Neural progenitor cell (in vitro differentiated cells): ENCODE measurements around the gene RCOR1. TPM values are rescaled to one million over a fixed set of nuclear protein-coding genes. Genes with fewer than 3 reads are reported as not detected.
A peak's percentile ranks its signal among the peaks of the same experiment; 100 is the strongest.

ENCODE experiments used
- DNase-seq: peaks from one replicate; pipeline ENCODE4 v3.0.0-alpha.2; 2016; ENCODE audit warnings: low spot score
- H2AFZ ChIP-seq: fragments of 200-600 bp; sonication (generic); replicated peaks from 2 replicates; pipeline ENCODE4 v1.6.1; 2016; ENCODE audit warnings: antibody characterized with exemption
- H3F3A ChIP-seq: fragments of 200-600 bp; sonication (generic); 2 replicates; pipeline ENCODE4 v1.6.1; 2016; ENCODE audit warnings: antibody characterized with exemption, low read depth
- H3K27ac ChIP-seq: fragments of 200-600 bp; sonication (generic); 2 replicates; pipeline ENCODE4 v1.5.1; 2016; ENCODE audit warnings: mild to moderate bottlenecking
- H3K27me3 ChIP-seq: fragments of 200-600 bp; sonication (generic); 2 replicates; pipeline ENCODE4 v1.6.1; 2016; ENCODE audit warnings: mild to moderate bottlenecking, moderate library complexity
- H3K36me3 ChIP-seq: fragments of 200-600 bp; sonication (generic); 2 replicates; pipeline ENCODE4 v1.5.1; 2016
- H3K4me1 ChIP-seq: fragments of 200-600 bp; sonication (generic); 2 replicates; pipeline ENCODE4 v1.6.1; 2016; ENCODE audit warnings: mixed run types
- H3K4me2 ChIP-seq: fragments of 200-600 bp; sonication (generic); 2 replicates; pipeline ENCODE4 v1.6.1; 2016
- H3K4me3 ChIP-seq: fragments of 200-600 bp; sonication (generic); 2 replicates; pipeline ENCODE4 v1.5.1; 2016
- H3K79me2 ChIP-seq: fragments of 200-600 bp; sonication (generic); 2 replicates; pipeline ENCODE4 v1.6.1; 2016; ENCODE audit warnings: low read depth
- H3K9ac ChIP-seq: fragments of 200-600 bp; sonication (generic); 2 replicates; pipeline ENCODE4 v1.6.1; 2016
- H3K9me3 ChIP-seq: fragments of 200-600 bp; sonication (generic); 2 replicates; pipeline ENCODE4 v1.5.1; 2016; ENCODE audit warnings: low read depth
- H4K20me1 ChIP-seq: fragments of 200-600 bp; sonication (generic); 2 replicates; pipeline ENCODE4 v1.6.1; 2016; ENCODE audit warnings: low read depth
- H3K27ac Mint-ChIP-seq: 3 replicates; pipeline ENCODE4 v1.8.0; 2021; ENCODE audit warnings: mixed read lengths
- H3K27me3 Mint-ChIP-seq: 2 replicates; pipeline ENCODE4 v1.8.0; 2022; ENCODE audit warnings: low read depth, mild to moderate bottlenecking, inconsistent platforms, moderate library complexity, mixed read lengths; ENCODE audit not compliant: insufficient read depth
- H3K36me3 Mint-ChIP-seq: 3 replicates; pipeline ENCODE4 v1.8.0; 2021; ENCODE audit warnings: mixed read lengths
- H3K4me1 Mint-ChIP-seq: 3 replicates; pipeline ENCODE4 v1.8.0; 2021; ENCODE audit warnings: mixed read lengths
- H3K4me3 Mint-ChIP-seq: 3 replicates; pipeline ENCODE4 v1.8.0; 2021; ENCODE audit warnings: mild to moderate bottlenecking, moderate library complexity, mixed read lengths
- H3K9me3 Mint-ChIP-seq: 3 replicates; pipeline ENCODE4 v1.8.0; 2020; ENCODE audit warnings: mixed read lengths
- EZH2 ChIP-seq: fragments of 200-600 bp; sonication (generic); IDR thresholded peaks from 2 replicates; pipeline ENCODE4 v1.6.1; 2017; ENCODE audit warnings: antibody characterized with exemption, mild to moderate bottlenecking, moderate library complexity
- EZH2phosphoT487 ChIP-seq: fragments of 200-600 bp; sonication (generic); IDR thresholded peaks from 2 replicates; pipeline ENCODE4 v1.6.1; 2017; ENCODE audit warnings: antibody characterized with exemption
- total RNA-seq: library from RNA; depleted of rRNA; stranded (reverse); fragments of >200 nt; gene quantifications from 2 replicates; pipeline ENCODE4 v1.2.3, GENCODE V29; 2015; ENCODE audit warnings: low replicate concordance
- TF ChIP-seq, protein P1 (sequence below): fragments of 200-600 bp; sonication (generic); IDR thresholded peaks from 2 replicates; pipeline ENCODE4 v1.5.1; 2017; ENCODE audit warnings: antibody characterized with exemption, mild to moderate bottlenecking

The RCOR1 gene
- 25.3 and 33.7 TPM in 2 replicates for total RNA-seq

DNA sequence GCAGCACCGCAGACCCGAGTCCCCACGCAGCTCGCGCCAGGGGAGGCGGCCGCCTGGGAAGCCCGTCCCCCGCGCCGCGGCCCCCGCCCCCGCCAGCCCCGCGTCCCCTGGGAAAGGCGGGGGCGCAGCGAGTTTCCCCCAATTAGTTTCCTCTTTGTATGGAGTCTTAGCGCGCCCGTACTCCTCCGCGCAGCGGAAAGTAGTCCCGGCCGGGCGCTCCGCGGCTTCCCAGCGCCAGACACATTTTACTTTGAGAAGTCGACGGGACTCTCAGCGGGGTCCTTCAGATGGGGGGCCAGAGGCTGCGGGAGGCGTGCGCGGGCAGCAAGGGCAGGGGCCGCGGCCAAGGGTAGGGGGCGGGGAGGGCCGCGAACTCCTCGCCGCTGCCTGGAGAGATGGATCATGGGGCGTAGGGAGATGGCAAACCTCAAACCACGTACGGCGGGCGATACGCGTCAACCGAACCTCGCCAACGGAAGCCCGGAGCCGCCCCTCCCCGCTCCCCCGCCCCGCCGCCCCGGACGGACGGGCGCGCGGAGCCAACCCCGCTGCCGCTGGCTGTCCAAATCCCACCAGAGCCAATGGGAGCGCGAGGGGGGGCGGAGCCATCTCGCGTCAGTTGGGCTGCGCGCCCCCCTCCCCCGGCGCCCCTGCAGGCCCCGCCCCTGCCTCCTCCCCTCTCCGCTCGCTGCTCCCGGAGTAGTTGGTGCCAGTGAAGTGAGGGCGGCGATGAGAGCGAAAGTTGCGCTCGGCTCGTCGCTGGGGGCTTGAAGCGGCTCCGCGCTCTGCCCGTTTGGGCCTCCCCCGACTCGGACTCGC lies at the start of gene RCOR1:
Gene RCOR1 (plus strand): TSS at position 706 of the 819 bp plus-strand sequence. CDS start 238 bp downstream, outside the sequence.
- peak; percentile 99 for DNase-seq
- Histone ChIP-seq H4K20me1 (peaks cover 39% of the 10 kb centered on the region), H3K27me3 (no peaks in the 10 kb centered on the region), H3K36me3 (no peaks in the 10 kb centered on the region), H2AFZ (no peak within 1 kb of the TSS), H3K9ac (peak within 1 kb of the TSS; percentile 89), H3K4me3 (peak within 1 kb of the TSS; percentile 94), H3K4me2 (peak within 1 kb of the TSS; percentile 90), H3F3A (peaks cover 29% of the 10 kb centered on the region), H3K4me1 (peaks cover 12% of the 10 kb centered on the region), H3K27ac (peak within 1 kb of the TSS; percentile 100), H3K9me3 (no peaks in the 10 kb centered on the region), H3K79me2 (peaks cover 52% of the 10 kb centered on the region)
- TF ChIP-seq EZH2 (peak; percentile 43), EZH2phosphoT487 (no peak)
- TF ChIP-seq, protein P1, sequence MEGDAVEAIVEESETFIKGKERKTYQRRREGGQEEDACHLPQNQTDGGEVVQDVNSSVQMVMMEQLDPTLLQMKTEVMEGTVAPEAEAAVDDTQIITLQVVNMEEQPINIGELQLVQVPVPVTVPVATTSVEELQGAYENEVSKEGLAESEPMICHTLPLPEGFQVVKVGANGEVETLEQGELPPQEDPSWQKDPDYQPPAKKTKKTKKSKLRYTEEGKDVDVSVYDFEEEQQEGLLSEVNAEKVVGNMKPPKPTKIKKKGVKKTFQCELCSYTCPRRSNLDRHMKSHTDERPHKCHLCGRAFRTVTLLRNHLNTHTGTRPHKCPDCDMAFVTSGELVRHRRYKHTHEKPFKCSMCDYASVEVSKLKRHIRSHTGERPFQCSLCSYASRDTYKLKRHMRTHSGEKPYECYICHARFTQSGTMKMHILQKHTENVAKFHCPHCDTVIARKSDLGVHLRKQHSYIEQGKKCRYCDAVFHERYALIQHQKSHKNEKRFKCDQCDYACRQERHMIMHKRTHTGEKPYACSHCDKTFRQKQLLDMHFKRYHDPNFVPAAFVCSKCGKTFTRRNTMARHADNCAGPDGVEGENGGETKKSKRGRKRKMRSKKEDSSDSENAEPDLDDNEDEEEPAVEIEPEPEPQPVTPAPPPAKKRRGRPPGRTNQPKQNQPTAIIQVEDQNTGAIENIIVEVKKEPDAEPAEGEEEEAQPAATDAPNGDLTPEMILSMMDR, result no peak
- peak within 1 kb of the TSS; percentile 99 for H3K27ac Mint-ChIP-seq
- no peaks in the 10 kb centered on the region for H3K9me3 Mint-ChIP-seq
- H3K4me3 Mint-ChIP-seq, result peak within 1 kb of the TSS; percentile 96
- peaks cover 34% of the 10 kb centered on the region for H3K4me1 Mint-ChIP-seq
- H3K27me3 Mint-ChIP-seq, result peaks cover 3% of the 10 kb centered on the region
- H3K36me3 Mint-ChIP-seq, result peaks cover 5% of the 10 kb centered on the region

DNA sequence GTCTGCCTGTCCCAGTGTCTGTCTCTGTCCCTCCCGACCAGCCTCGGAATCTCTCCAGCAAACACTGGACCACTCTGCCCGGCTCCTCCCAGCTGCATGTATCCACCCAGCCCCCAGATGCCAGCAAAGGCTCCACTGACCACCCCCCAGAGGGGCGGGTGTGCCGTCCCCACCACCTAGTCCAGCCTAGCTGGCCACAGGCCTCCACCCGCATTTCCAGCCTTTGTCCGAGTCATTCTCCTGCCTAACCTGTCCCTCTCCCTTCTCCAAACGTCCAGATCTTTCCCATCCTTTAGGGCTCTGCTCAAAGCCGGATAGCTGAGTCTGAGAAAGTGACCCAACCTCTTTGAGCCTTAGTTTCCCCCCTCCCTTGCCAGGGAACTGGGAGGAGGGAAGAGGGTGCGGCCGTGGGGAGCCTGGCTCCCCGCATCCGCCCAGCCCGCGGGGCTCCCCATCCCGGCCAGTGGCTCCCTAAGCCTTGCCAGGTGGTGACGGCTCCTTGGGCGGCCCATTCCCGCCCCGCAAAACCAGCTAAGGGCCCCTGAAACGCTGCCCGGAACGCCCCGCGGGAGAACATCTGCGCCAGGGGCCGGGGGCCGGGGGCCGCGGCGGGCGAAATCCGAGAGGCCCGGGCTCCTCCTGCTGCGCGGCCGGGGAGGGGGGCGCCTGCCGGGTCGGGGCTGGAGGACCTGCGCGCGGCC lies 48.3 kb upstream of the RCOR1 start:
- H3K27ac ChIP-seq, result no peak overlapping the region
- H3K9ac ChIP-seq, result no peak overlapping the region
- H3K4me3 Mint-ChIP-seq, result no peak overlapping the region
- peaks cover 14% of the 10 kb centered on the region for H3K4me1 Mint-ChIP-seq
- H3F3A ChIP-seq, result peaks cover 38% of the 10 kb centered on the region
- H3K36me3 Mint-ChIP-seq, result no peaks in the 10 kb centered on the region
- no peaks in the 10 kb centered on the region for H4K20me1 ChIP-seq
- H3K4me3 ChIP-seq, result peak overlapping the region; percentile 35
- no peaks in the 10 kb centered on the region for H3K36me3 ChIP-seq
- H3K4me2 ChIP-seq, result peak overlapping the region; percentile 73
- H2AFZ ChIP-seq, result peak overlapping the region; percentile 96
- H3K79me2 ChIP-seq, result no peaks in the 10 kb centered on the region
- peaks cover 30% of the 10 kb centered on the region for H3K4me1 ChIP-seq
- H3K27me3 Mint-ChIP-seq, result peaks cover 34% of the 10 kb centered on the region
- peaks cover 22% of the 10 kb centered on the region for H3K27me3 ChIP-seq
- DNase-seq, result peak; percentile 54
- H3K9me3 Mint-ChIP-seq, result no peaks in the 10 kb centered on the region
- no peaks in the 10 kb centered on the region for H3K9me3 ChIP-seq
- no peak for TF ChIP-seq EZH2phosphoT487
- TF ChIP-seq, protein P1, result no peak
- TF ChIP-seq EZH2, result no peak
- no peak overlapping the region for H3K27ac Mint-ChIP-seq

DNA sequence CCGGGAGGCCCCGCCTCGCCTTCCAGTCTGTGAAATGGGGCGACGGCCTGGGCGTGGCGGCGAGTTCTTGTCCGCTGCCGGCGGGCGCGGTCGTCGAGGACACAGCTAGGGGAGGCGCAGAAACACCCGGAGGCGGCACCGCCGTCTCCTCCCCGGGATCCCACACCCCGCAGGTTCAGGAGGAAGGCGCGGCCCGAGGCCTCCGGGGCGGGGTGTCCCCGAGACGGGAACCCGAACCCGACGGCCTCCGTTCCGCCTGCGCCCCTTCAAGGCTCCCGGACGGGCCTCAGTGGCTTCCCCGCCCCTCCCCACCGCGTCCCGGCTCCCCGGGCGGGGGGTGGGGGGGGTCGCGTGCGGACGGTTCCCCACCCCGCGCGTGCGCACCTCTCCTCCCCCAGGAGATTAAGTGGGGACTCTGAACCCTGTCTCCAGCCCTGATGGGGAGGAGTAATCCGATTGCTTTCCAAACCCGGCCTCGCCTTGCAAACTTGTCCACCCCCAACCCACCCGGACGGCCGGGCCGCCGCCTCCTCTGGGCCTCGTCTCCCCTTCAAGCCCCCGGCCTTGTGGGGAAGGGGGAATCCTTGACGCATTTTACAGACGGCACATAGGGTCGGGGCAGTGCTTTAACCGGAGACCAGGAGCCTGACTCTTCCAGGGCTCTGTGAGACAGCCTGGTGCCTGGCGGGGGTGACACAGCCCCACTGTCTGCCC lies 47.5 kb upstream of the RCOR1 start:
- DNase-seq, result peak; percentile 67
- peaks cover 22% of the 10 kb centered on the region for H3K27me3 ChIP-seq
- peak overlapping the region; percentile 73 for H3K4me2 ChIP-seq
- no peaks in the 10 kb centered on the region for H3K9me3 Mint-ChIP-seq
- H3K36me3 Mint-ChIP-seq, result no peaks in the 10 kb centered on the region
- H3K27ac Mint-ChIP-seq, result peak overlapping the region; percentile 50
- no peaks in the 10 kb centered on the region for H3K9me3 ChIP-seq
- H3F3A ChIP-seq, result peaks cover 38% of the 10 kb centered on the region
- H3K36me3 ChIP-seq, result no peaks in the 10 kb centered on the region
- H3K27ac ChIP-seq, result no peak overlapping the region
- peaks cover 14% of the 10 kb centered on the region for H3K4me1 Mint-ChIP-seq
- H3K27me3 Mint-ChIP-seq, result peaks cover 35% of the 10 kb centered on the region
- H3K9ac ChIP-seq, result no peak overlapping the region
- H3K4me3 Mint-ChIP-seq, result peak overlapping the region; percentile 38
- TF ChIP-seq EZH2 (peak; percentile 75), EZH2phosphoT487 (peak; percentile 50)
- TF ChIP-seq, protein P1, result no peak
- H2AFZ ChIP-seq, result peak overlapping the region; percentile 96
- peak overlapping the region; percentile 35 for H3K4me3 ChIP-seq
- H3K79me2 ChIP-seq, result no peaks in the 10 kb centered on the region
- H3K4me1 ChIP-seq, result peaks cover 30% of the 10 kb centered on the region
- no peaks in the 10 kb centered on the region for H4K20me1 ChIP-seq
